Loucy (cell line): ENCODE measurements around the gene ATP5PD.
A peak's percentile ranks its signal among the peaks of the same experiment; 100 is the strongest.

Experiments used
- H2AFZ ChIP-seq: fragments of 200-600 bp; sonication (generic); 2 replicates; pipeline ENCODE4 v1.6.0; 2016; ENCODE audit warnings: antibody characterized with exemption, mild to moderate bottlenecking, low read length, moderate library complexity
- H3F3A ChIP-seq: fragments of 200-600 bp; 2 replicates; pipeline ENCODE4 v1.6.0; 2016; ENCODE audit warnings: antibody characterized with exemption, low read depth, mild to moderate bottlenecking
- H3K27me3 ChIP-seq: fragments of 200-600 bp; sonication (generic); 2 replicates; pipeline ENCODE4 v1.6.1; 2014; ENCODE audit warnings: low read length, mild to moderate bottlenecking; ENCODE audit not compliant: insufficient read depth, poor library complexity, severe bottlenecking
- H3K36me3 ChIP-seq: fragments of 200-600 bp; sonication (generic); 2 replicates; pipeline ENCODE4 v1.6.1; 2016; ENCODE audit warnings: low read length; ENCODE audit not compliant: insufficient read depth
- H3K4me1 ChIP-seq: fragments of 200-600 bp; sonication (generic); 2 replicates; pipeline ENCODE4 v1.5.1; 2014; ENCODE audit warnings: low read length, mild to moderate bottlenecking; ENCODE audit not compliant: insufficient read depth, poor library complexity, severe bottlenecking
- H3K4me2 ChIP-seq: fragments of 200-600 bp; sonication (generic); 2 replicates; pipeline ENCODE4 v1.6.0; 2014; ENCODE audit warnings: antibody characterized with exemption, low read length, low read depth, mild to moderate bottlenecking; ENCODE audit not compliant: poor library complexity, severe bottlenecking
- H3K4me3 ChIP-seq: fragments of 200-600 bp; sonication (generic); 2 replicates; pipeline ENCODE4 v1.5.1; 2014; ENCODE audit warnings: low read length, mild to moderate bottlenecking, mixed read lengths; ENCODE audit not compliant: poor library complexity, severe bottlenecking
- H3K79me2 ChIP-seq: fragments of 200-600 bp; sonication (generic); 2 replicates; pipeline ENCODE4 v1.6.1; 2014; ENCODE audit warnings: low read length; ENCODE audit not compliant: insufficient read depth
- H3K9ac ChIP-seq: fragments of 200-600 bp; sonication (generic); 2 replicates; pipeline ENCODE4 v1.6.0; 2014; ENCODE audit warnings: mild to moderate bottlenecking, low read depth, low read length, moderate library complexity; ENCODE audit not compliant: poor library complexity, severe bottlenecking
- H3K9me2 ChIP-seq: fragments of 200-600 bp; sonication (generic); replicated peaks from 2 replicates; pipeline ENCODE4 v1.6.1; 2016; ENCODE audit warnings: low read depth, low read length, mixed read lengths
- H3K9me3 ChIP-seq: fragments of 200-600 bp; sonication (generic); 2 replicates; pipeline ENCODE4 v1.6.1; 2014; ENCODE audit warnings: mild to moderate bottlenecking, antibody characterized with exemption, low read length, low read depth; ENCODE audit not compliant: insufficient read depth
- H4K20me1 ChIP-seq: fragments of 200-600 bp; sonication (generic); 2 replicates; pipeline ENCODE4 v1.6.0; 2014; ENCODE audit warnings: antibody characterized with exemption, low read length, mild to moderate bottlenecking; ENCODE audit not compliant: insufficient read depth, poor library complexity, severe bottlenecking
- CTCF ChIP-seq: fragments of 200-600 bp; sonication (generic); conservative IDR thresholded peaks from 2 replicates; pipeline ENCODE4 v1.5.1; 2014; ENCODE audit warnings: mild to moderate bottlenecking, antibody characterized with exemption, low read length
- EZH2phosphoT487 ChIP-seq: fragments of 200-600 bp; IDR thresholded peaks from 2 replicates; pipeline ENCODE4 v1.6.1; 2018; ENCODE audit warnings: antibody characterized with exemption, mild to moderate bottlenecking, moderate library complexity, borderline replicate concordance

The ATP5PD gene

GRCh38 chr17:75088465-75089417 lies 42.0 kb upstream of the ATP5PD start:
- peak overlapping the region; percentile 76 for H3K4me2 ChIP-seq
- peak overlapping the region; percentile 81 for H2AFZ ChIP-seq
- peak overlapping the region; percentile 74 for H3K9ac ChIP-seq
- TF ChIP-seq CTCF (no peak), EZH2phosphoT487 (no peak)
- no peaks in the 10 kb centered on the region for H3K9me2 ChIP-seq
- H3K27me3 ChIP-seq, result no peaks in the 10 kb centered on the region
- peaks cover 19% of the 10 kb centered on the region for H3K4me1 ChIP-seq
- no peaks in the 10 kb centered on the region for H3K79me2 ChIP-seq
- H3K9me3 ChIP-seq, result no peaks in the 10 kb centered on the region
- H3F3A ChIP-seq, result no peaks in the 10 kb centered on the region
- no peaks in the 10 kb centered on the region for H3K36me3 ChIP-seq
- H4K20me1 ChIP-seq, result no peaks in the 10 kb centered on the region
- peak overlapping the region; percentile 75 for H3K4me3 ChIP-seq

DNA sequence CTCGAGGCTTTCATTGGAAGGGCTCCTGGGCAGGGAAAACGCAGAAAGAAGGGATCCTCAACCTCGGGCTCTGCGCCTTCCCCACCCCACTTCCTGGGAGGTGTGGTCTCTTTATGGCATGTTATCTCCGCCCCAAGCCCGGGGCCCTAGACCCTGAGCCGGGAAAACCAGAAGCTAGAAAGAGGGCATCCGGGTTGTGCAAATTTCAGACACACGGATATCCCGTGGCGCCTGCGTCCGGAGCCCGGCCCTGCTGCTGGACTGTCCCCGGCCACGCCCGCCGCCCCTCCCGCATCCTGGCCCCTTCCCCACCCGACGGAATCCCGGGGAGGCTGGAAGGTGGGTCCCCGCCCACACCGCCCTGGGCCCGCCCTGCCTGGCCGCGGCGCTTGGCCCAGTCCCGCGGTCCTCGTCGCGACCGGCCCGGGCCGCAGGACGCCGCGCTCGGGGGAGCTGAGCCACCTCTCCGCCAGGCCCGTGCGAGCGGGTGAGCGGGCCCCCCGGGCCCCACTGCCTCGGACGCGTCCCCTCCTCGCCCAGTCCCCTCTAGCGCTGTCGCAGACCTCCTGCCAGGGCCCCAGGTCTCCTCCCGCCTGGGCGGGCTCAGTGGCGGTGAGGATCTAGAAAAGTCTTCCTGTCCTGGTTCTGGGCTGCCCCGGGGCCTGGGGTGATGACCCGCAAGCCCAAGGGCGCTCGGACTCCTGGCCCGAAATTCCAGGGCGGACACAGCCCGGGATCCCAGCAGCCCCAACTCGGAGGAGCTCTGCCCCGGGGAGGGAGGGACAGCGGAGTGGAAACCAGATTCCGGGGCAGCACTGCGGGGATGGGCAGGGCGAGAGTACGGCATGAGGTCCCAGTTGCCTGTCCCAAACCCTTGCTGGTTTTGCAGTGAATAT lies 41.0 kb upstream of the ATP5PD start, which contains the start of gene SLC16A5:
Gene SLC16A5 (plus strand): TSS at position 397 of the 896 bp plus-strand sequence. CDS start 5,683 bp downstream, outside the sequence.
- no peaks in the 10 kb centered on the region for H4K20me1 ChIP-seq
- no peaks in the 10 kb centered on the region for H3K9me3 ChIP-seq
- H3K4me1 ChIP-seq, result peaks cover 19% of the 10 kb centered on the region
- no peaks in the 10 kb centered on the region for H3K9me2 ChIP-seq
- peak within 1 kb of the TSS; percentile 76 for H3K4me2 ChIP-seq
- no peaks in the 10 kb centered on the region for H3F3A ChIP-seq
- no peaks in the 10 kb centered on the region for H3K36me3 ChIP-seq
- peak within 1 kb of the TSS; percentile 81 for H2AFZ ChIP-seq
- H3K79me2 ChIP-seq, result no peaks in the 10 kb centered on the region
- H3K4me3 ChIP-seq, result peak within 1 kb of the TSS; percentile 75
- no peaks in the 10 kb centered on the region for H3K27me3 ChIP-seq
- H3K9ac ChIP-seq, result peak within 1 kb of the TSS; percentile 74
- no peak for TF ChIP-seq CTCF
- TF ChIP-seq EZH2phosphoT487, result no peak

DNA sequence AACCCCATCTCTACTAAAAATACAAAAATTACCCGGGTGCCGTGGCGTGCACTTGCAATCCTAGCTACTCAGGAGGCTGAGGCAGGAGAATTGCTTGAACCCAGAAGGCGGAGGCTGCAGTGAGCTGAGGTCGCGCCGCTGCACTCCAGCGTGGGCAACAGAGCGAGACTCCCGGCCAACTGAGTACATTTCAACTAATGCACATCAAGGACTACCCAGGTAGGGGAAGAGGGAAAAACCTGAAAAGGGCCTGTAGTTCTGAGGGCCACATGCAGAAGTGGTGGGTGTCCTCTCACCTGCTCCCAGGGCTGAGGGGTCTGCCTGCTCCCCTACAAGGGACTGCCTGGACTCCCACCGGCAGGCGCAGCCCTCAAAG lies 40.4 kb upstream of the ATP5PD start:
- Histone ChIP-seq H3K4me3 (peak overlapping the region; percentile 75), H3K9ac (peak overlapping the region; percentile 74), H2AFZ (peak overlapping the region; percentile 81)

More for the DNA sequence above, 40.4 kb upstream of the ATP5PD start:
- Histone ChIP-seq H3K4me2 (peak overlapping the region; percentile 76), H3K9me2 (no peaks in the 10 kb centered on the region), H4K20me1 (no peaks in the 10 kb centered on the region), H3K4me1 (peaks cover 19% of the 10 kb centered on the region), H3K36me3 (no peaks in the 10 kb centered on the region), H3K27me3 (no peaks in the 10 kb centered on the region), H3K9me3 (no peaks in the 10 kb centered on the region), H3K79me2 (no peaks in the 10 kb centered on the region), H3F3A (no peaks in the 10 kb centered on the region)
- TF ChIP-seq CTCF (no peak), EZH2phosphoT487 (no peak)
